Left lung (tissue), 10 donors: Measurements from ENCODE around the gene DNAJB1. TPM values are rescaled to one million over a fixed set of nuclear protein-coding genes. Genes with fewer than 3 reads are reported as not detected.

Experiments
- ATAC-seq: fragments of 200-7000 bp; cut with Tn5 transposase; one replicate; pipeline ENCODE4 v1.9.1; 2020; ENCODE audit warnings: moderate library complexity
- DNase-seq, 4 donors: peaks; one replicate each; pipeline ENCODE4 v3.0.0-alpha.2; 2013 to 2020
- H3K27ac ChIP-seq, 2 donors: fragments of 200-600 bp; sonication (generic) in 1 of 2; one replicate each; pipeline versions ENCODE4 v1.5.0 to v1.8.0; 2020 to 2021
- H3K27me3 ChIP-seq, 2 donors: fragments of 200-600 bp; sonication (generic) in 1 of 2; one replicate each; pipeline versions ENCODE4 v1.5.0 to v1.8.0; 2020 to 2021
- H3K36me3 ChIP-seq, 2 donors: fragments of 200-600 bp; sonication (generic) in 1 of 2; one replicate each; pipeline versions ENCODE4 v1.5.0 to v1.8.0; 2020 to 2021
- H3K4me1 ChIP-seq, 2 donors: fragments of 200-600 bp; one replicate each; pipeline ENCODE4 v1.8.0; 2021
- H3K4me3 ChIP-seq, 2 donors: fragments of 200-600 bp; sonication (generic) in 1 of 2; one replicate each; pipeline versions ENCODE4 v1.5.0 to v1.8.0; 2020 to 2021; ENCODE audit warnings: mild to moderate bottlenecking in 1 of 2
- H3K9me3 ChIP-seq, 2 donors: fragments of 200-600 bp; sonication (generic) in 1 of 2; one replicate each; pipeline versions ENCODE4 v1.5.0 to v1.8.0; 2020 to 2021
- intact Hi-C, 2 donors: fragments of 100-400 bp; cut with DNase I; formaldehyde crosslinking; loops; one replicate each; pipeline versions ENCODE4 v1.11.2 to v1.14.2; 2022
- polyA plus RNA-seq, 6 donors: library from polyadenylated mRNA; unstranded; fragments of 120-200 nt; gene quantifications; one replicate each; pipeline ENCODE4 v1.2.1, GENCODE V29; 2013; ENCODE audit not compliant: insufficient read length in 6 of 6
- total RNA-seq, 2 donors: library from RNA; stranded (reverse); fragmentation: NEBNext Ultra II Directional; extraction: Animal tissue kit (Norgen Biotek cat#: 25700); gene quantifications; one replicate each; pipeline ENCODE4 v1.2.1, GENCODE V29; 2021
- TF ChIP-seq, protein P1 (sequence below), 2 donors: fragments of 200-600 bp; sonication (generic) in 1 of 2; IDR thresholded peaks; one replicate each; pipeline versions ENCODE4 v1.5.0 to v1.8.0; 2021; ENCODE audit warnings: antibody characterized with exemption in 2 of 2
- donor health status: DM: no; HTN: yes; CAD: no.
- donor health status: DM: no; HTN: no; CAD: no.

The DNAJB1 gene
- total and polyA plus RNA-seq, 8 donors: 70.8 to 110 (median 91.5) TPM

DNA sequence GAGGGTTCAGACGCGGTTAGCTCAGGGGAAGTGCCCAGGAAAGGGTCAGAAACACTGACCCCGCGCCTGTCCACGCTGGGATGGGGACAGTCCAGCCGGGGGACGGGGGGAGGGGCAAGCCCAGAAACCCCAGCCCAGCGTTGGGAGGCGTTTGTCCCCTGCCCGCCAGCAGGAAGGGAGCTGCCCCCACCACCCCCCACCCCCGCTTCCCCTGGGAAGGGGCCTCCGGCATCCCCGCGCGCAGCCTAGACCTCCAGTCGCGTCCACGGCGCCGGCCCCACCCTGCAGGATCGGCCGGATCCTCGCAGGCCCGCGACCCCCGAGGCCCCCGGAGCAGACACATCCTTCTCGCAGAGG is 22.5 kb downstream of the DNAJB1 start:
- no peaks in the 10 kb centered on the region for H3K9me3 ChIP-seq
- peak overlapping the region; percentile 62 to 75 for H3K27ac ChIP-seq
- ATAC-seq (no peak), DNase-seq (no peak)
- H3K4me3 ChIP-seq: peak overlapping the region; percentile 85 to 87
- peaks cover 18 to 34% of the 10 kb centered on the region in 2 donors for H3K4me1 ChIP-seq
- TF ChIP-seq, protein P1, sequence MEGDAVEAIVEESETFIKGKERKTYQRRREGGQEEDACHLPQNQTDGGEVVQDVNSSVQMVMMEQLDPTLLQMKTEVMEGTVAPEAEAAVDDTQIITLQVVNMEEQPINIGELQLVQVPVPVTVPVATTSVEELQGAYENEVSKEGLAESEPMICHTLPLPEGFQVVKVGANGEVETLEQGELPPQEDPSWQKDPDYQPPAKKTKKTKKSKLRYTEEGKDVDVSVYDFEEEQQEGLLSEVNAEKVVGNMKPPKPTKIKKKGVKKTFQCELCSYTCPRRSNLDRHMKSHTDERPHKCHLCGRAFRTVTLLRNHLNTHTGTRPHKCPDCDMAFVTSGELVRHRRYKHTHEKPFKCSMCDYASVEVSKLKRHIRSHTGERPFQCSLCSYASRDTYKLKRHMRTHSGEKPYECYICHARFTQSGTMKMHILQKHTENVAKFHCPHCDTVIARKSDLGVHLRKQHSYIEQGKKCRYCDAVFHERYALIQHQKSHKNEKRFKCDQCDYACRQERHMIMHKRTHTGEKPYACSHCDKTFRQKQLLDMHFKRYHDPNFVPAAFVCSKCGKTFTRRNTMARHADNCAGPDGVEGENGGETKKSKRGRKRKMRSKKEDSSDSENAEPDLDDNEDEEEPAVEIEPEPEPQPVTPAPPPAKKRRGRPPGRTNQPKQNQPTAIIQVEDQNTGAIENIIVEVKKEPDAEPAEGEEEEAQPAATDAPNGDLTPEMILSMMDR (IDR thresholded peaks at IDR 0.05): no peak
- H3K27me3 ChIP-seq: no peaks in the 10 kb centered on the region
- intact Hi-C loops: no loop called here
- H3K36me3 ChIP-seq: peaks cover 0 to 15% of the 10 kb centered on the region in 2 donors

DNA sequence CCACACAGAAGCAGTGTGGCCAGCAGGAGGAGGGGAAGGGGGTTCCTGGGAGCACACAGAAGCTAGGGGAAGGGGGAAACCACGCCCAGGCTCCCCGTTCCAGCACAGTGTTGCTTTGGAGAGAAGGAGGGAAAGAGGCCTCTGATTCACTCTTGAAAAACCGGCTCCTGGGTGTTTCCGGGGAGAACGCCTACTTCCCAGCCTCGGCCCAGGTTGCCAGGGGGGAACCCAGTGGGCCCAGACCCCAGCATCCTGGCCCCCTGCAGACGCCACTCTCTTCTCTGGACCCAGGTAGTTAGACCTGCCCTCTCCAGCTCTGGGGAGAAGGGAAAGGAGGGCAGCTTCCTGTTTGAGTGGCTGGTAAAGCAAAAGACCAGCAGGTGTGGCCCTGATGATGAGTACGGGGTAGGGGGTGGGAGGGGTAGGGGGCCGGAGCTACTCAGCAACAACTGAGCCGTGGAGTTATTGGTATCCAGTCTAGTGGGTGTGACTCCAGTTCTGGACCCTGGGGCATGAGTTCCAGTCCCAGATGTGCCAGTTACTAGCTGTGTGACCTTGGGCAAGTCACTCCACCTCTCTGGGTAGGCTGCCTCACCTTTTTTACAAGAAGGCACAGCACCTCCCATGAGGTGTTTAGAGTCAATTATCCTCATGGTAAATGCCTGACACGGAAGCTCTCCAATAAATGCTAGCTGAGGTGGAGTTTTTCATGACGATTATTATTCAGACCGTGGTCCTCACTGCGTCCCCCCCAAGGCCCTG is 23.1 kb downstream of the DNAJB1 start:
- DNase-seq: no peak
- Histone ChIP-seq H3K9me3 (no peaks in the 10 kb centered on the region), H3K27ac (peak overlapping the region; percentile 62 to 75), H3K27me3 (no peaks in the 10 kb centered on the region), H3K4me1 (peaks cover 18 to 34% of the 10 kb centered on the region in 2 donors), H3K4me3 (peak overlapping the region; percentile 85 to 87), H3K36me3 (peaks cover 0 to 21% of the 10 kb centered on the region in 2 donors)
- TF ChIP-seq, protein P1 (IDR thresholded peaks at IDR 0.05): no peak
- ATAC-seq: peak; percentile 2
- intact Hi-C loops: no loop called here

DNA sequence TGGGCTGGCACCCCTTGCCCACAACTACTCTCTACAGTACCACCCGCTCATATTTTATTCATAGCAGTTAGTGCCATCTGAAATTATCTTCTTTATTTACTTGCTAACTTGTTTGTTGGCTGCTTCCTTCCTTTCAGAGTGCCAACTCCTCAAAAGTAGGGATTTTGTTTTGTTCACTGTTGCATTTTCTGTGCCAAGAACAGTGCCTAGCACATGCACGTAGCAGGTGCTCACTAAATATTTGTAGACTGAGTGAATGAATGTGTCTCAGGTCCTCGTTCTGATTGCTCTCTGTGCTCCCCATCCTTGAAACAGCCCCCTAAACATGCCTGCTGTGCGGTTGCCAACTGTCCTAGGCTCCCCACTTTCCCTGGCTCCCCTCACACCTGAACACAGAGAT is 23.8 kb downstream of the DNAJB1 start:
- TF ChIP-seq, protein P1 (IDR thresholded peaks at IDR 0.05): no peak
- Histone ChIP-seq H3K4me1 (peaks cover 18 to 34% of the 10 kb centered on the region in 2 donors), H3K9me3 (no peaks in the 10 kb centered on the region), H3K27ac (peak overlapping the region in 1 of 2 donors; percentile 75), H3K4me3 (peak overlapping the region in 1 of 2 donors; percentile 85), H3K36me3 (peaks cover 0 to 27% of the 10 kb centered on the region in 2 donors), H3K27me3 (no peaks in the 10 kb centered on the region)
- ATAC-seq (no peak), DNase-seq (no peak)
- intact Hi-C loops: no loop called here

DNA sequence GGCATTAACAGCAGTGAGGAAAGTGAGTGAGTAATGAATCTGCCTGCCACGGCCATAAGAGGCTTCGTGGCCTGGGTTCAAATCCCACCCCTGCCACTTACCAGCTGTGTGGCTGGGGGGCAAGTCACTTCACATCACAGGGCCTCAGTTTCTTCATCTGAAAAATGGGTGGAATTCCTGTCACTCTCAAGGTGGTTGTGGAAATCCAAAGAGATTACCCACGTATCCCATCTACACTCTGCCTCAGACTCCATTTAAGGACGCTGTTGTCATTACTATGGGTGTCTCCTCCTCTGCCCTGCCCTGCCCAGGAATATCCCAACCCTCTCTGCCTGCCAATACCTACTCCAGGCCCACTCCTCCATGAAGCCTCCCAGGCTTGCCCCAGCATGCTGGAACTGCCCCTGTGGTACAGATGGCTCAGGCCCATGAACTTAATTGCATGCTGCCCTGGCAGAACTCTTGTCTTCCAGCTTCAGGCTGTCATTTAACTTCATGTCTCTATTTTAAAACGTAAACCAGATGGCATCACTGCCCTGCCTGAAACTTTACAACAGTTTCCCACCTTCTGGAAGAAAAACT is 25.4 kb downstream of the DNAJB1 start:
- peaks cover 15 to 29% of the 10 kb centered on the region in 2 donors for H3K4me1 ChIP-seq
- no peak overlapping the region for H3K4me3 ChIP-seq
- ATAC-seq (no peak), DNase-seq (no peak)
- TF ChIP-seq, protein P1 (IDR thresholded peaks at IDR 0.05): no peak
- intact Hi-C loops: no loop called here
- no peaks in the 10 kb centered on the region for H3K27me3 ChIP-seq
- H3K9me3 ChIP-seq: no peaks in the 10 kb centered on the region
- peaks cover 0 to 41% of the 10 kb centered on the region in 2 donors for H3K36me3 ChIP-seq
- no peak overlapping the region for H3K27ac ChIP-seq

DNA sequence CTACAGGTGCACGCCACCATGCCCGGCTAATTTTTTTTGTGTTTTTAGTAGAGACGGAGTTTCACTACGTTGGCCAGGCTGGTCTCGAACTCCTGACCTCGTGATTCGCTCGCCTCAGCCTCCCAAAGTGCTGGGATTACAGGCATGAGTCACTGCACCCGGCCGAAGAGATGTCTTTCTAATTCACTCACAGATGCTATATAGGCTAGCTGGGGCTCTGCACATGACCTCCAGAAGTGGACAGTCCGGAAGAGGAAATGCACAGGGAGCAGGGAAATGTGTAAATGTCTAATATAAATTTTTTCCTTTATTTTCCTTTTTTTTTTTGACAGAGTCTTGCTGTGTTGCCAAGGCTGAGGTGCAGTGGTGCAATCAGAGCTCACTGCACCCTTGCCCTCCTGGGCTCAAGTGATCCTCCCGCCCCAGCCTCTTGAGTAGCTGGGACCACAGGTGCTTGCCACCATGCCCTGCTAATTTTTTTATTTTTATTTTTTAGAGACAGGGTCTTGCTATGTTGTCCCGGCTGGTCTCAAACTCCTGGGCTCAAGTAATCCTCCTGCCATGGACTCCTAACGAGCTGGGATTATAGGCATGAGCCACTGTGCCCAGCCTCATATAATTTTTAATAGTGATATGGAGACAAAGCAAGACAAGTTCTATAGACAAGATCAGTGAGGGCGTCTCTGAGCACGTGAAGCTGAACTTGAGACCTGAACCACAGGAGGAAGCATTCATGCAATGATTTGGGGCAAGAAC is 30.6 kb downstream of the DNAJB1 start:
- intact Hi-C loops: no loop called here
- no peak for ATAC-seq
- Histone ChIP-seq H3K36me3 (peaks cover 0 to 62% of the 10 kb centered on the region in 2 donors), H3K27ac (no peak overlapping the region), H3K4me1 (no peaks in the 10 kb centered on the region), H3K4me3 (no peak overlapping the region), H3K9me3 (no peaks in the 10 kb centered on the region), H3K27me3 (no peaks in the 10 kb centered on the region)
- no peak for DNase-seq
- TF ChIP-seq, protein P1 (IDR thresholded peaks at IDR 0.05): no peak
